DOHH2 (cell line): ENCODE measurements around the gene HID1.

Experiments
- EZH2phosphoT487 ChIP-seq: fragments of 200-600 bp; sonication (generic); IDR thresholded peaks from 2 replicates; pipeline ENCODE4 v1.6.1; 2017; ENCODE audit warnings: borderline replicate concordance, mild to moderate bottlenecking, antibody characterized with exemption, low read length, moderate library complexity, mixed read lengths
- TF ChIP-seq, protein P1 (sequence below): fragments of 200-600 bp; sonication (generic); IDR thresholded peaks from one replicate; pipeline ENCODE4 v1.5.1; 2014; ENCODE audit warnings: antibody characterized with exemption, mild to moderate bottlenecking, low read depth, low read length; ENCODE audit not compliant: poor library complexity, severe bottlenecking

- TF ChIP-seq, protein P1, sequence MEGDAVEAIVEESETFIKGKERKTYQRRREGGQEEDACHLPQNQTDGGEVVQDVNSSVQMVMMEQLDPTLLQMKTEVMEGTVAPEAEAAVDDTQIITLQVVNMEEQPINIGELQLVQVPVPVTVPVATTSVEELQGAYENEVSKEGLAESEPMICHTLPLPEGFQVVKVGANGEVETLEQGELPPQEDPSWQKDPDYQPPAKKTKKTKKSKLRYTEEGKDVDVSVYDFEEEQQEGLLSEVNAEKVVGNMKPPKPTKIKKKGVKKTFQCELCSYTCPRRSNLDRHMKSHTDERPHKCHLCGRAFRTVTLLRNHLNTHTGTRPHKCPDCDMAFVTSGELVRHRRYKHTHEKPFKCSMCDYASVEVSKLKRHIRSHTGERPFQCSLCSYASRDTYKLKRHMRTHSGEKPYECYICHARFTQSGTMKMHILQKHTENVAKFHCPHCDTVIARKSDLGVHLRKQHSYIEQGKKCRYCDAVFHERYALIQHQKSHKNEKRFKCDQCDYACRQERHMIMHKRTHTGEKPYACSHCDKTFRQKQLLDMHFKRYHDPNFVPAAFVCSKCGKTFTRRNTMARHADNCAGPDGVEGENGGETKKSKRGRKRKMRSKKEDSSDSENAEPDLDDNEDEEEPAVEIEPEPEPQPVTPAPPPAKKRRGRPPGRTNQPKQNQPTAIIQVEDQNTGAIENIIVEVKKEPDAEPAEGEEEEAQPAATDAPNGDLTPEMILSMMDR: no peak
- no peak for TF ChIP-seq EZH2phosphoT487
These were observed 9.6 kb upstream of the HID1 start for GRCh38 chr17:74981979-74982662.
